Measurements from ENCODE around the gene CYYR1. TPM values are rescaled to one million over a fixed set of nuclear protein-coding genes. Genes with fewer than 3 reads are reported as not detected.
"Not testable (repeated sequence)": the region's sequence is repeated elsewhere in the genome, so short reads cannot be mapped to it uniquely, and the experiment has no call there.

The CYYR1 gene
- polyA plus RNA-seq, 1 experiment: not detected

DNA sequence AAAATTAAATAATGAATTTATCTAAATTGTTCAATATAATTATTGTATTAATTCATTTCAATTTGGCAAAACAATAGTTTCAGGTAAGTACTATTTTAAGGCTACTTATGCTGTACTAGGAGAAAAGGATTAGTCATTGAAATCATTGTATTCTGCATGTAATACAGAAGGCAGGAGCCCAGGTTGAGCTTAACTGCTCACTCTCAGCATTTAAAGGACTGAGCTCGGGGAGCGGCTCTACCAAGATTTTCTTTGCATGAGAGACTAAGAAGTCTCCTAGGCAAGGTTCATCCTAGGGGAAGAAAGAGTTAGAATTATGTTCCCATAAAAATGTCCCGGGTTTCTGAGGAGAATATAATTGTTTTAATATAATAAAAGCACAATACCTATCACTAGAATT is 112.5 kb downstream of the CYYR1 start:
- DNase-seq (ENCODE audit: low read depth, low spot score): no peak
- H3K9me3 ChIP-seq (ENCODE audit: control insufficient read depth, insufficient read depth, low read length): no peaks in the 10 kb centered on the region
- POLR2A ChIA-PET: no interaction called here
- TF ChIP-seq, protein P1, sequence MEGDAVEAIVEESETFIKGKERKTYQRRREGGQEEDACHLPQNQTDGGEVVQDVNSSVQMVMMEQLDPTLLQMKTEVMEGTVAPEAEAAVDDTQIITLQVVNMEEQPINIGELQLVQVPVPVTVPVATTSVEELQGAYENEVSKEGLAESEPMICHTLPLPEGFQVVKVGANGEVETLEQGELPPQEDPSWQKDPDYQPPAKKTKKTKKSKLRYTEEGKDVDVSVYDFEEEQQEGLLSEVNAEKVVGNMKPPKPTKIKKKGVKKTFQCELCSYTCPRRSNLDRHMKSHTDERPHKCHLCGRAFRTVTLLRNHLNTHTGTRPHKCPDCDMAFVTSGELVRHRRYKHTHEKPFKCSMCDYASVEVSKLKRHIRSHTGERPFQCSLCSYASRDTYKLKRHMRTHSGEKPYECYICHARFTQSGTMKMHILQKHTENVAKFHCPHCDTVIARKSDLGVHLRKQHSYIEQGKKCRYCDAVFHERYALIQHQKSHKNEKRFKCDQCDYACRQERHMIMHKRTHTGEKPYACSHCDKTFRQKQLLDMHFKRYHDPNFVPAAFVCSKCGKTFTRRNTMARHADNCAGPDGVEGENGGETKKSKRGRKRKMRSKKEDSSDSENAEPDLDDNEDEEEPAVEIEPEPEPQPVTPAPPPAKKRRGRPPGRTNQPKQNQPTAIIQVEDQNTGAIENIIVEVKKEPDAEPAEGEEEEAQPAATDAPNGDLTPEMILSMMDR (IDR thresholded peaks at IDR 0.05; ENCODE audit: low read depth, low read length): no peak
- H3K27ac ChIP-seq (ENCODE audit: low read depth, low read length): no peak overlapping the region
- H3K4me3 ChIP-seq (ENCODE audit: low read depth, low read length): no peak overlapping the region
- H3K27me3 ChIP-seq (ENCODE audit: control insufficient read depth, insufficient read depth, low read length): peaks cover 3% of the 10 kb centered on the region
- CTCF ChIA-PET: no interaction called here

DNA sequence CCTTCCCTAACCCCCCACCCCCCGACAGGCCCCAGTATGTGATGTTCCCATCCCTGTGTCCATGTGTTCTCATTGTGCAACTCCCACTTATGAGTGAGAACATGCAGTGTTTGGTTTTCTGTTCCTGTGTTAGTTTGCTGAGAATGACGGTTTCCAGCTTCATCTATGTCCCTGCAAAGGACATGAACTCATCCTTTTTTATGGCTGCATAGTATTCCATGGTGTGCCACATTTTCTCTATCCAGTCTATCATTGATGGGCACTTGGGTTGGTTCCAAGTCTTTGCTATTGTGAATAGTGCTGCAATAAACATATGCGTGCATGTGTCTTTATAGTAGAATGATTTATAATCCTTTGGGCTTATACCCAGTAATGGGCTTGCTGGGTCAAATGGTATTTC is 114.2 kb downstream of the CYYR1 start:
- CTCF ChIA-PET; H3K27me3 ChIP-seq (ENCODE audit: control insufficient read depth, insufficient read depth, low read length); POLR2A ChIA-PET; H3K4me3 ChIP-seq (ENCODE audit: low read depth, low read length); H3K27ac ChIP-seq (ENCODE audit: low read depth, low read length); DNase-seq (ENCODE audit: low read depth, low spot score); H3K9me3 ChIP-seq (ENCODE audit: control insufficient read depth, insufficient read depth, low read length): not testable (repeated sequence)

DNA sequence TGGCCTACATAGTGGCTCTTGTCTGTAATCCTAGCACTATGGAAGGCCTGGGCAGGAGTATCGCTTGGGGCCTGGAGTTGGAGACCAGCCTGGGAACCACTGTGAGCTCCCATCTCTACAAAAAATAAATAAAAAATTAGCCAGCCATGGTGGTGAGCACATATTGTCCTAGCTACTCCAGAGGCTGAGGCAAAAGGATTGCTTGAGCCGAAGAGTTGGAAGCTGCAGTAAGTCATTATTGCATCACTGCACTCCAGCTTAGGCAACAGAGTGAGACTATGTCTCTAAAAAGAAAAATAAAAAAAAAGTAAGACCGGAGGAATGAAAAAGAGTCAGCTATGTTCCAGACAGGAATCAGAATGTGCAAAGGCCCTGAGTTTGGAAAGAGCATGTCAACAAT is 115.3 kb downstream of the CYYR1 start:
- CTCF ChIA-PET: no interaction called here
- POLR2A ChIA-PET: no interaction called here
- H3K9me3 ChIP-seq (ENCODE audit: control insufficient read depth, insufficient read depth, low read length): no peaks in the 10 kb centered on the region
- no peaks in the 10 kb centered on the region for H3K27me3 ChIP-seq (ENCODE audit: control insufficient read depth, insufficient read depth, low read length)
- DNase-seq (ENCODE audit: low read depth, low spot score): no peak
- no peak overlapping the region for H3K27ac ChIP-seq (ENCODE audit: low read depth, low read length)
- TF ChIP-seq, protein P1 (IDR thresholded peaks at IDR 0.05; ENCODE audit: low read depth, low read length): no peak
- H3K4me3 ChIP-seq (ENCODE audit: low read depth, low read length): no peak overlapping the region

DNA sequence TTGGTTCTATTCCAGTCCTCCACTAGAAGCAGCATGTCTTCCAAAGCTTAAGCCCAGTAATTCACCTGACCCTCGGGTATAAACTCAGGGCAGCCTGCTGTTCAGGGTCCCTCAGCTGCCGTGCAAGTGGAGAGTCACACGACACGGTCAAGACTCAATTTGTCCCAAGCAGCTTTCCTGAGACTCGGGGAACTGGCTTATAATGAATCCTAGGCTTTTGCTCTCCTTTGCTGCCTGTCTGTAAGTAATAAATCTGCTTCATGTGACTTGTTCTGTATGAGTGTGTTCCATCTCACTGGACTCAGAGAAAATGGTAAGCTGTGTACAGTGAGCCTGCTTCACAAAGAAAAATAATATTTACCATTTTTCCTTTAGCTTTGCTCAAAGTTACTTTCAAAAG is 119.8 kb downstream of the CYYR1 start:
- TF ChIP-seq, protein P1 (IDR thresholded peaks at IDR 0.05; ENCODE audit: low read depth, low read length): no peak
- CTCF ChIA-PET: no interaction called here
- POLR2A ChIA-PET: no interaction called here
- Histone ChIP-seq H3K27ac (ENCODE audit: low read depth, low read length) (no peak overlapping the region), H3K9me3 (ENCODE audit: control insufficient read depth, insufficient read depth, low read length) (no peaks in the 10 kb centered on the region), H3K4me3 (ENCODE audit: low read depth, low read length) (no peak overlapping the region), H3K27me3 (ENCODE audit: control insufficient read depth, insufficient read depth, low read length) (no peaks in the 10 kb centered on the region)
- DNase-seq (ENCODE audit: low read depth, low spot score): no peak

DNA sequence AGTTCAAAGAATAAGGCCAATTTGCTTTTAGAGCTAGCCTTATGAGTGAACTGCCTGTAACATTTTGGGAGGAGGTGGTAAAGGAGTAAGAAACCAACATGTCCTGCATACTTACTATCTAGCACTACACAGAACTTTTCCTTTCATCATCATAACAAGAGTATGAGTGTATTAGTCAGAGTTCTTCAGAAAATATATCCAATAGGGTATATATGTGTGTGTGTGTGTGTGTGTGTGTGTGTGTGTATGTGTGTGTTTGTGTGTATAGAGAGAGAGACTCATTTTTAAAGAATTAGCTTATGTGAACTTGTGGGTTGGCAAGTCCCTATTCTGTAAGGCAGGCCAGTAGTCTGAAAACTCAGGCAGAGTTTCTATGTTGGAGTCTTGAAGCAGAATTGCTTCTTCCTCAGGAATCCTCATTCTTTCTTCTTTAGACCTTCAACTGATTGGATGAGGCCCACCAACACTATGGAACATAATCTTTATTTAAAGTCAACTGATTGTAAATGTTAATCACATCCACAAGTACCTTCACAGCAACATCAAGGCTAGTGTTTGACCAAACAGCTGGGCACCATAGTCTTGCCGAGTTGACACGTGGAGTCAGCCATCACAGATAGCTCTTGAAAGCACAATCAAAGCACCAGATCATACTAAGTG is 121.9 kb downstream of the CYYR1 start:
- DNase-seq (ENCODE audit: low read depth, low spot score): no peak
- TF ChIP-seq, protein P1 (IDR thresholded peaks at IDR 0.05; ENCODE audit: low read depth, low read length): no peak
- H3K9me3 ChIP-seq (ENCODE audit: control insufficient read depth, insufficient read depth, low read length): no peaks in the 10 kb centered on the region
- CTCF ChIA-PET: interaction anchor here (0.6 kb wide), 1 partner anchor 205 kb away, joined by 3 read pairs; no protein-coding TSS in a partner anchor
- no peaks in the 10 kb centered on the region for H3K27me3 ChIP-seq (ENCODE audit: control insufficient read depth, insufficient read depth, low read length)
- H3K4me3 ChIP-seq (ENCODE audit: low read depth, low read length): no peak overlapping the region
- POLR2A ChIA-PET: no interaction called here
- no peak overlapping the region for H3K27ac ChIP-seq (ENCODE audit: low read depth, low read length)
